ENCODE results near the gene RNF217.

Gene RNF217

GRCh38 chr6:124977067-124977908 lies 15.1 kb downstream of the RNF217 start:
- peaks cover 8% of the 10 kb centered on the region for H3K9me3 Mint-ChIP-seq
- H3K27ac Mint-ChIP-seq, result no peak overlapping the region
- DNase-seq (ENCODE audit: low spot score in 2 of 2) (no peak), ATAC-seq (no peak)
- no peaks in the 10 kb centered on the region for H3K4me1 Mint-ChIP-seq
- H3K4me3 Mint-ChIP-seq, result no peak overlapping the region
- H3K36me3 Mint-ChIP-seq, result no peaks in the 10 kb centered on the region

GRCh38 chr6:124978451-124979293 lies 16.4 kb downstream of the RNF217 start:
- no peak overlapping the region for H3K4me3 Mint-ChIP-seq
- no peak overlapping the region for H3K27ac Mint-ChIP-seq
- H3K36me3 Mint-ChIP-seq, result no peaks in the 10 kb centered on the region
- DNase-seq (ENCODE audit: low spot score in 2 of 2) (no peak), ATAC-seq (no peak)
- H3K4me1 Mint-ChIP-seq, result no peaks in the 10 kb centered on the region
- H3K9me3 Mint-ChIP-seq, result peaks cover 8% of the 10 kb centered on the region

- peaks cover 8% of the 10 kb centered on the region for H3K9me3 Mint-ChIP-seq
- H3K36me3 Mint-ChIP-seq, result no peaks in the 10 kb centered on the region
- no peak for ATAC-seq
- no peak overlapping the region for H3K27ac Mint-ChIP-seq
- no peak overlapping the region for H3K4me3 Mint-ChIP-seq
- no peaks in the 10 kb centered on the region for H3K4me1 Mint-ChIP-seq
- no peak for DNase-seq (ENCODE audit: low spot score in 2 of 2)
These were observed 17.0 kb downstream of the RNF217 start for GRCh38 chr6:124979294-124979678.

GRCh38 chr6:124982669-124983068 lies 20.4 kb downstream of the RNF217 start:
- ATAC-seq, result no peak
- Mint-ChIP-seq H3K27ac (no peak overlapping the region), H3K4me1 (no peaks in the 10 kb centered on the region), H3K9me3 (peaks cover 8% of the 10 kb centered on the region), H3K36me3 (no peaks in the 10 kb centered on the region), H3K4me3 (no peak overlapping the region)
- DNase-seq (ENCODE audit: low spot score in 2 of 2), result no peak

DNA sequence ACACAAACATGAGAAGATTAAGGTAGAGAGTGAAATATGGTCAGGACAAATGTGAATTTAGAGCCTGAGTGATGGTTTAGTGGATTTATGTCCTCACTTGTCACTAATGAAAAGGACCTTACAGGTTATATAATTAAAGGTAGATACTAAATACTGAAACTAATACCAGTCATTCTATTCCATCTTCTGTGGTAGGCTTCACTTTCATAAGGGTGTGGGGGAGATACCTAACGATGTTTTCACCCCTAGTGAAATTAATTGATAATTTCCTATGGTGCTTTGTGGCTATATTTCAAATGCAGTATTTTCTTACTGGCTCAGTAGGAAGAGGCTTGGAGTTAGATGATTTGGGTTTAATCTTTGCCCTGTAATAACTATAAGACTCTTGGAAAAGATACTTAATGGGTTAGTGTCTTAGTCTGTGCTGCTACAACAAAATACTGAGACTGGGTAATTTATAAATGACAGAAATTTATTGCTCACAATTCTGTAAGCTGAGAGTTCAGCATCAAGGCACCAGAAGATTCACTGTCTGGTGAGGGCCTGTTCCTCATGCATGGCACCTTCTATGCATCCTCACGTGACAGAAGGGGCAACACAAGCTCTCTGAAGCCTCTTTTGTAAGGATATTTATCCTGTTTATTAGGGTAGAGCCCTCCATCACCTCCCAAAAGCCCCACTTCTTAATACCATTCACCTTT lies 21.3 kb downstream of the RNF217 start:
- no peaks in the 10 kb centered on the region for H3K4me1 Mint-ChIP-seq
- no peak overlapping the region for H3K27ac Mint-ChIP-seq
- no peaks in the 10 kb centered on the region for H3K36me3 Mint-ChIP-seq
- H3K4me3 Mint-ChIP-seq, result no peak overlapping the region
- ATAC-seq, result no peak
- peaks cover 6% of the 10 kb centered on the region for H3K9me3 Mint-ChIP-seq
- no peak for DNase-seq (ENCODE audit: low spot score in 2 of 2)

- Mint-ChIP-seq H3K9me3 (no peaks in the 10 kb centered on the region), H3K27ac (no peak overlapping the region), H3K4me3 (no peak overlapping the region), H3K4me1 (no peaks in the 10 kb centered on the region), H3K36me3 (no peaks in the 10 kb centered on the region)
- no peak for DNase-seq (ENCODE audit: low spot score in 2 of 2)
- ATAC-seq, result no peak
These were observed 22.6 kb downstream of the RNF217 start for GRCh38 chr6:124984668-124985338.

GRCh38 chr6:124986164-124986563 lies 23.9 kb downstream of the RNF217 start:
- no peak overlapping the region for H3K4me3 Mint-ChIP-seq
- no peaks in the 10 kb centered on the region for H3K36me3 Mint-ChIP-seq
- no peaks in the 10 kb centered on the region for H3K4me1 Mint-ChIP-seq
- no peak overlapping the region for H3K27ac Mint-ChIP-seq
- H3K9me3 Mint-ChIP-seq, result no peaks in the 10 kb centered on the region
- no peak for DNase-seq (ENCODE audit: low spot score in 2 of 2)
- no peak for ATAC-seq

DNA sequence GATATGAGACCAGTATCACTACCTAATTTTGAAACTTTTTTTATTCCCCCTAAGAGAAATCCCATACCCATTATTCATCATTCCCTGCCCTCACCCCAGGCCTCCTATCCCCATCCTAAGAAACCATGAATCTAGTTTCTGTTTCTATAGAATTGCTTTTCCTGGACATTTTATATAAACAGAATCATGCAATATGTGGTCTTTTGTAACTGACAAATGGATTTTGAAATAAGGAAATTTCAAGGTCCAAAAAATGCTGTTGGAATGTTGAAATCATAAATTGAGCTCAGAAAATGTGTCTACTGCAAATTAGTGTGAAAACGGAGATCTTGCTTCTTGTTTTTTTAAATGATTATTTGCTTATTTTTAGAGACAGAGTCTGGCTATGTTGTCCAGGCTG lies 25.1 kb downstream of the RNF217 start:
- no peaks in the 10 kb centered on the region for H3K9me3 Mint-ChIP-seq
- H3K4me1 Mint-ChIP-seq, result no peaks in the 10 kb centered on the region
- DNase-seq (ENCODE audit: low spot score in 2 of 2) (no peak), ATAC-seq (no peak)
- no peaks in the 10 kb centered on the region for H3K36me3 Mint-ChIP-seq
- no peak overlapping the region for H3K4me3 Mint-ChIP-seq
- H3K27ac Mint-ChIP-seq, result no peak overlapping the region

DNA sequence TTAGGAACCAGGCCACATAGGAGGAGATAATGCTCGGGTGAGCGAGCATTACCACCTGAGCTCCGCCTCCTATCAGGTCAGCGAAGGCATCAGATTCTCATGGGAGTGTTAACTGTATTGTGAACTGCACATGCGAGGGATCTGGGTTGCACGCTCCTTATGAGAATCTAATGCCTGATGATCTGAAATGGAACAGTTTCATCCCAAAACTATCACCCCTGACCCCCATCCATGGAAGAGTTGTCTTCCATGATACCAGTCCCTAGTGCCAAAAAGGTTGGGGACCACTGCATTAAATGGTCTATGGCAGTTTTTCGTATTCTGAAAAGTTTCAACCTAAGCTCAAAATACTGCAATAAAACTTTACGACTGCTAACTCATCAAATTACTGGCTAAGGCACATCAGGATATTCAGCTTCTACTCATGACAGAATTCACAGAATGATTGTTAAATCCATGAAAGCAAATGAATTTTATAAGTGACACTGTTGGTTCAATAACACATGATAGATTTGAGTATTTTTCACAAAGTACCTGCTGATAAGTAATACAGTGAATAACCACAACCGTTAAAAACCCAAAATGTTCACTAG lies 25.9 kb downstream of the RNF217 start:
- Mint-ChIP-seq H3K9me3 (no peaks in the 10 kb centered on the region), H3K27ac (no peak overlapping the region)
- no peak for DNase-seq (ENCODE audit: low spot score in 2 of 2)

DNA sequence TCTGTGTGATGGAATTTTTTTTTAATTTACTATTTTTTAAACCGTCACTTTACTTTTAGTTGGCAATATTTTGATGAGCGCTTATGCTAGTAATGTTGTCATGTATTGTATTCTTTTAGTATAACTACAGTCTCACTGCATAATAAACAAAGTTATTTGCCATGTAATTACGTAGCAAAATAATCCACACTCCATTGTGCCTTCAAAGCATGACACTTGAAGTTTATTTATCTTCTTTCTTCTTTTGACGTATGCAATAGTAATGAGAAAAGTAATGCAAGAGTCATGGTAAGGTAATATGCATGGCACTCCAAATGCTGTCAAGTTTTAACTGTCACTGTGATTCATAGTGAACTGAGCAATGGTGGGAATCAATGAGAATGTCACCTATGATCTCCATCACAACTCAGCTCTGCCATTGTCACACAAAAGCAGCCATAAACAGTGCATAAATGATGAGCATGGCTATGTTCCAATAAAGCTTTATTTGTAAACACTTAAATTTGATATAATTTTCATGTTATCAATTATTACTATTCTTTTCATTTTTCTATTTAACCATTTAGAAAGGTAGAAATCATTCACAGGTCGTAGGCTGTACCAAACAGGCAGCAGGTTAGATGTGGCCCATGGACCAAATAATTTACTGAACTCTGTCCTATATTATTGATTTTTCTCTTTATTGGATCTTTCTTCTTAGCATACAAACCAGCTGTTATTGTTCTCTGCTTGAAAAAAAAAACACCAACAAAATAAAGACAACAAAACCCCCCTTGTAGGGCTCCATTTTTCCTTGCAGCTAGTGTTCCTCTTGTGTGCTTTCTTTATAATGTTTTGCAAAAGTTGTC lies 27.1 kb downstream of the RNF217 start:
- ATAC-seq (no peak), DNase-seq (ENCODE audit: low spot score in 2 of 2) (no peak)
- Mint-ChIP-seq H3K36me3 (no peaks in the 10 kb centered on the region), H3K9me3 (no peaks in the 10 kb centered on the region), H3K27ac (no peak overlapping the region), H3K4me3 (no peak overlapping the region), H3K4me1 (no peaks in the 10 kb centered on the region)

More for the DNA sequence above, 25.9 kb downstream of the RNF217 start:
- Mint-ChIP-seq H3K4me1 (no peaks in the 10 kb centered on the region), H3K36me3 (no peaks in the 10 kb centered on the region), H3K4me3 (no peak overlapping the region)
- ATAC-seq, result no peak

DNA sequence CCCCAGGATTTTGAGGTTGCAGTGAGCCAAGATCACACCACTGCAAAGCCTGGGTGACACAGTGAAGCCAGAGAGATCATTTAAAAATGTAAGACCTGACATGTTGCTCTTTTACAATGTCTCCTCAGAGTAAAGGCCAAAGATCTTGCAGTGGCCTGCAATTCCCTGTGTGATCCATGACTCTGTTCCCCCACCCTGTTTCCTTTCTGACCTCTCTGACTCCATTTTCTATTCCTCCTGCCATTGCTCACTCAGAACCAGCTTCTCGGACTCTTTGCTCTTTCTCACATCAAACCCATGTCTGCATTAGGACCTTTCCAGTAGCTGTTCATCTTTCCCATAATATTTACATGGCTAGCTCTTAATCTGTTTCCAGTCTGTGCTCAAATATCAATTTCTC lies 28.8 kb downstream of the RNF217 start:
- no peaks in the 10 kb centered on the region for H3K9me3 Mint-ChIP-seq
- no peaks in the 10 kb centered on the region for H3K4me1 Mint-ChIP-seq
- no peak for ATAC-seq
- H3K36me3 Mint-ChIP-seq, result no peaks in the 10 kb centered on the region
- no peak for DNase-seq (ENCODE audit: low spot score in 2 of 2)
- no peak overlapping the region for H3K27ac Mint-ChIP-seq
- no peak overlapping the region for H3K4me3 Mint-ChIP-seq

DNA sequence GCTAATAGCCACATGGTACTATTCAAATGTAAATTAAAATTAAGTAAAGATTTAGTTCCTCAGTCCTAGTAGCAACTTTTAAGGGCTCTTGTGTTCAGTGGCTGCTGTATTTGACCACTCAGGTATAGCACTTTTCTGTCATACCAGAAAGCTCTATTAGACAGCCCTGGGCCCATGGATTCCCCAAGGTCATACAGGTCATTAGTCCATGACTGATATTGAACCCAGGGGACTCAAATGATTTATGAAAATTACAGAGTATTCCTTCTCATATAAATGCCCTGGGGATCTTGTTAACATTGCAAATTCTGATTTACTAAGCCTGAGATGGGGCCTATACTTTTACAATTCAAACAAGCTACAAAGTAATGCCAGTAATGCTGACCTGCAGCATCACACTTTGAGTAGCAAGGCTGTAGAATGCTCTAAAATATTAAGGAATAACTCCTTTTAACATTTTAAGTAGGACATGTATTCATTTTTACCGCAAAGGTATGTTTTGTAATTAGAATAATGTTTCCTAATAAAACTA lies 29.6 kb downstream of the RNF217 start:
- H3K9me3 Mint-ChIP-seq, result no peaks in the 10 kb centered on the region
- no peak for ATAC-seq
- no peaks in the 10 kb centered on the region for H3K36me3 Mint-ChIP-seq
- no peak overlapping the region for H3K4me3 Mint-ChIP-seq
- no peak for DNase-seq (ENCODE audit: low spot score in 2 of 2)
- H3K4me1 Mint-ChIP-seq, result no peaks in the 10 kb centered on the region
- H3K27ac Mint-ChIP-seq, result no peak overlapping the region

GRCh38 chr6:124993327-124993726 lies 31.1 kb downstream of the RNF217 start:
- H3K9me3 Mint-ChIP-seq, result no peaks in the 10 kb centered on the region
- ATAC-seq (no peak), DNase-seq (ENCODE audit: low spot score in 2 of 2) (no peak)
- no peak overlapping the region for H3K4me3 Mint-ChIP-seq
- H3K36me3 Mint-ChIP-seq, result no peaks in the 10 kb centered on the region
- no peaks in the 10 kb centered on the region for H3K4me1 Mint-ChIP-seq
- no peak overlapping the region for H3K27ac Mint-ChIP-seq

GRCh38 chr6:124994648-124995047 lies 32.4 kb downstream of the RNF217 start:
- ATAC-seq (no peak), DNase-seq (ENCODE audit: low spot score in 2 of 2) (no peak)
- Mint-ChIP-seq H3K27ac (no peak overlapping the region), H3K9me3 (no peaks in the 10 kb centered on the region), H3K36me3 (no peaks in the 10 kb centered on the region), H3K4me3 (no peak overlapping the region), H3K4me1 (no peaks in the 10 kb centered on the region)

Data from stimulated activated effector memory CD8-positive, alpha-beta T cell treated with anti-CD3 and anti-CD28 coated beads, Interleukin-12 subunit alpha, Interleukin-12 subunit beta, amount 100 ng/mL, for 72 hours (primary cell).